ENCODE measurements around the gene RFX4.

- no peak for TF ChIP-seq CTCF (conservative IDR thresholded peaks at IDR 0.05 in 1 of 2, IDR thresholded peaks at IDR 0.05 in 1 of 2; ENCODE audit: low read depth in 1 of 2, low read length in 2 of 2)
- no peak for TF ChIP-seq EZH2 (IDR thresholded peaks at IDR 0.05; ENCODE audit: low read length, missing control alignments)
These were observed 12.5 kb downstream of the RFX4 start for GRCh38 chr12:106595268-106595667.
